SK-N-SH (cell line): ENCODE data around the gene SMAD7. TPM values are rescaled to one million over a fixed set of nuclear protein-coding genes. Genes with fewer than 3 reads are reported as not detected.

Experiments
- CTCF ChIA-PET: fragments of 300-600, 350-600 bp; formaldehyde crosslinking; extraction: SDS; loops from one replicate; lab custom pipeline; 2021; lab: Yijun Ruan, JAX
- POLR2A ChIA-PET: fragments of 350-600 bp; sonication (Branson Sonifier 250); formaldehyde crosslinking; extraction: SDS; loops from one replicate; lab custom pipeline; 2020; ENCODE audit warnings: antibody characterized with exemption, inconsistent platforms; lab: Yijun Ruan, JAX
- DNase-seq: peaks from one replicate; pipeline ENCODE4 v3.0.0; 2012
- H2AFZ ChIP-seq: fragments of 200-600 bp; sonication (generic); 2 replicates; pipeline ENCODE4 v1.8.1; 2016; ENCODE audit warnings: antibody characterized with exemption, mild to moderate bottlenecking, low read depth
- H3F3A ChIP-seq: fragments of 200-600 bp; sonication (generic); replicated peaks from 2 replicates; pipeline ENCODE3; 2016; ENCODE audit warnings: antibody characterized with exemption, mild to moderate bottlenecking; ENCODE audit not compliant: insufficient read depth
- H3K27ac ChIP-seq, 2 experiments: fragments of 200-500 bp in 1 of 2; fragments of 200-600 bp in 1 of 2; sonication (Bioruptor generic) in 1 of 2; sonication (generic), shearing (Covaris generic) in 1 of 2; 2 replicates each; pipeline versions ENCODE4 v1.5.1 to v1.6.1; 2014 to 2016; ENCODE audit warnings: low read depth in 2 of 2, inconsistent platforms in 1 of 2, low read length in 1 of 2, mild to moderate bottlenecking in 1 of 2, mixed read lengths in 1 of 2
- H3K27me3 ChIP-seq: fragments of 200-600 bp; sonication (generic), shearing (Covaris generic); 2 replicates; pipeline ENCODE4 v1.6.1; 2016; ENCODE audit warnings: mixed run types; ENCODE audit not compliant: insufficient read depth
- H3K36me3 ChIP-seq, 2 experiments: fragments of 200-500 bp in 1 of 2; fragments of 200-600 bp in 1 of 2; sonication (Bioruptor generic) in 1 of 2; sonication (generic) in 1 of 2; replicated peaks in 1 of 2; 2 replicates each; pipeline versions ENCODE3 to v1.5.1; 2014 to 2016; ENCODE audit warnings: low read length in 1 of 2, mild to moderate bottlenecking in 1 of 2; ENCODE audit not compliant: insufficient read depth in 2 of 2, control insufficient read depth in 1 of 2
- H3K4me1 ChIP-seq, 2 experiments: fragments of 200-500 bp in 1 of 2; fragments of 200-600 bp in 1 of 2; sonication (Bioruptor generic) in 1 of 2; sonication (generic), shearing (Covaris generic) in 1 of 2; 2 replicates each; pipeline versions ENCODE4 v1.5.1 to v1.6.1; 2014 to 2016; ENCODE audit warnings: low read depth in 1 of 2, low read length in 1 of 2, mixed run types in 1 of 2; ENCODE audit not compliant: insufficient read depth in 2 of 2, control insufficient read depth in 1 of 2
- H3K4me2 ChIP-seq: fragments of 200-600 bp; sonication (generic), shearing (Covaris generic); 2 replicates; pipeline ENCODE4 v1.6.1; 2017; ENCODE audit warnings: mixed run types
- H3K4me3 ChIP-seq, 2 experiments: fragments of 200-500 bp in 1 of 2; fragments of 200-600 bp in 1 of 2; sonication (Bioruptor generic) in 1 of 2; sonication (generic), shearing (Covaris generic) in 1 of 2; 2 replicates each; pipeline versions ENCODE4 v1.5.1 to v1.8.1; 2014 to 2016; ENCODE audit warnings: low read depth in 2 of 2, inconsistent platforms in 1 of 2, low read length in 1 of 2, mild to moderate bottlenecking in 1 of 2, mixed read lengths in 1 of 2, moderate library complexity in 1 of 2
- H3K79me2 ChIP-seq: fragments of 200-600 bp; sonication (generic); 2 replicates; pipeline ENCODE4 v1.8.1; 2017; ENCODE audit warnings: mild to moderate bottlenecking; ENCODE audit not compliant: insufficient read depth
- H3K9ac ChIP-seq: fragments of 200-600 bp; sonication (generic); 2 replicates; pipeline ENCODE4 v1.6.1; 2017; ENCODE audit warnings: mixed run types
- H3K9me2 ChIP-seq: fragments of 200-600 bp; sonication (generic); 2 replicates; pipeline ENCODE4 v1.6.1; 2017; ENCODE audit warnings: mixed run types
- H3K9me3 ChIP-seq: fragments of 200-600 bp; sonication (generic); 2 replicates; pipeline ENCODE4 v1.6.1; 2017; ENCODE audit warnings: mixed run types, mild to moderate bottlenecking, moderate library complexity
- H4K20me1 ChIP-seq: fragments of 200-600 bp; sonication (generic); 2 replicates; pipeline ENCODE4 v1.6.1; 2017; ENCODE audit warnings: mild to moderate bottlenecking, mixed run types; ENCODE audit not compliant: insufficient read depth
- ELF1 ChIP-seq: IDR thresholded peaks from 2 replicates; pipeline ENCODE4 v1.4.0; 2012
- FOXJ3 ChIP-seq: sonication (generic); formaldehyde crosslinking; IDR thresholded peaks from 2 replicates; pipeline ENCODE4 v1.5.1; 2020; ENCODE audit warnings: mild to moderate bottlenecking, missing genetic modification reagents
- FOXM1 ChIP-seq: IDR thresholded peaks from 2 replicates; pipeline ENCODE4 v1.4.0; 2012; ENCODE audit warnings: low read depth, mild to moderate bottlenecking
- NFIC ChIP-seq: IDR thresholded peaks from 2 replicates; pipeline ENCODE4 v1.4.0; 2012; ENCODE audit warnings: borderline replicate concordance
- RXRA ChIP-seq: IDR thresholded peaks from 2 replicates; pipeline ENCODE4 v1.4.0; 2012; ENCODE audit warnings: low read depth, mild to moderate bottlenecking, borderline replicate concordance
- TAF1 ChIP-seq: IDR thresholded peaks from 2 replicates; pipeline ENCODE4 v1.6.1; 2012; ENCODE audit warnings: low read depth, mild to moderate bottlenecking, low read length, moderate library complexity, borderline replicate concordance
- TCF12 ChIP-seq: IDR thresholded peaks from 2 replicates; pipeline ENCODE4 v1.4.0; 2012
- TEAD4 ChIP-seq: IDR thresholded peaks from 2 replicates; pipeline ENCODE4 v1.4.0; 2012; ENCODE audit warnings: mild to moderate bottlenecking, borderline replicate concordance; ENCODE audit not compliant: insufficient read depth
- YY1 ChIP-seq: IDR thresholded peaks from 2 replicates; pipeline ENCODE4 v1.4.0; 2012; ENCODE audit warnings: low read depth, mild to moderate bottlenecking
- WGBS: methylation state at CpG from one replicate; pipeline ENCODE4 v1.1.6; 2017; ENCODE audit warnings: low lambda C conversion rate; 5-methylcytosine and 5-hydroxymethylcytosine counted together
- polyA plus RNA-seq, 3 experiments: library from polyadenylated mRNA; depleted of rRNA; stranded (reverse); fragments of >200 nt; gene quantifications; 2 replicates each; pipeline ENCODE4 v1.2.3, GENCODE V29; 2012
- TF ChIP-seq, protein P1 (sequence below): IDR thresholded peaks from 2 replicates; pipeline ENCODE4 v1.4.0; 2012; ENCODE audit warnings: low read depth, borderline replicate concordance
- TF ChIP-seq, protein P2 (sequence below): IDR thresholded peaks from 2 replicates; pipeline ENCODE4; 2012
- TF ChIP-seq, protein P3 (sequence below): fragments of 150-350 bp; IDR thresholded peaks from 2 replicates; pipeline ENCODE4 v1.6.1; 2017; ENCODE audit warnings: antibody characterized with exemption, low read length, low read depth, borderline replicate concordance

Gene SMAD7
- polyA plus RNA-seq, 1 of the 3 experiments (the other 2 are of a cell fraction), result 20.0 TPM

DNA sequence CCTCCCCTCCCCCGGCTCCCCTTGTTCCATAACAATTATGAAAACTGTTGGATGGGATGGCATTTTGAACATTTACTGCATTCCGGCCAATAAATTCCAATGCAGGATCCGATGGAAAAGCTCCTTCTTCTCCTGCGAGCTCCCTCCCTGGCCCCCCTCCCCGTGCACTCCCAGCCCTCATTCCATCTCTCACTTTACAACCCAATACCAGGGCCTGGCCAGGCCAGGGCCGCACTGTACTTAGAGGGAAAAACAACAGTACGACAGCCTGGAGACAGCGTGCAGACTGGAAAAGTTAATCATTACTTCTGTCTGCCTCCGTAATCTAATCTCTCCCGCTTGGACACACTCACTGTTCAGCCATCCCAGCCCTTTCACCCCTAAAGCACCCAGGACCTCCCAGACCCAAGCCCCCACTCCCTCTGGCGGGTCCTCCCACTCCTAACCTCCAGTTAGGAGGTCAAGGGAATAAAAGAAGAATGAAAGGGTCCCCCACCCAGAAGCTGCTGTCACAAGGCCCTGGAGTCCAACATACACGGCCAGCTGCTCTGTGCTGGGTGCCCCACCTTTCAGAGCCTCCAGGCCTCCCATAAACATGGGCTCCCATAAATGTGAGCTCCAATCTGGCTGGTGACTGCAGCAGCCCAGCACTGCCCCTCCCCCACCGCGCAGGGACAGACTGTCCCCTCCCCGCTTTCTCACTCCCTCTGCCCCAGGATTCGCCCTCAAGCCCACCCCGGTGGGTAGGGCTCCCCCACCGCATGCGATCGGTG is 20.6 kb downstream of the SMAD7 start (continued):
- TF ChIP-seq, protein P1, sequence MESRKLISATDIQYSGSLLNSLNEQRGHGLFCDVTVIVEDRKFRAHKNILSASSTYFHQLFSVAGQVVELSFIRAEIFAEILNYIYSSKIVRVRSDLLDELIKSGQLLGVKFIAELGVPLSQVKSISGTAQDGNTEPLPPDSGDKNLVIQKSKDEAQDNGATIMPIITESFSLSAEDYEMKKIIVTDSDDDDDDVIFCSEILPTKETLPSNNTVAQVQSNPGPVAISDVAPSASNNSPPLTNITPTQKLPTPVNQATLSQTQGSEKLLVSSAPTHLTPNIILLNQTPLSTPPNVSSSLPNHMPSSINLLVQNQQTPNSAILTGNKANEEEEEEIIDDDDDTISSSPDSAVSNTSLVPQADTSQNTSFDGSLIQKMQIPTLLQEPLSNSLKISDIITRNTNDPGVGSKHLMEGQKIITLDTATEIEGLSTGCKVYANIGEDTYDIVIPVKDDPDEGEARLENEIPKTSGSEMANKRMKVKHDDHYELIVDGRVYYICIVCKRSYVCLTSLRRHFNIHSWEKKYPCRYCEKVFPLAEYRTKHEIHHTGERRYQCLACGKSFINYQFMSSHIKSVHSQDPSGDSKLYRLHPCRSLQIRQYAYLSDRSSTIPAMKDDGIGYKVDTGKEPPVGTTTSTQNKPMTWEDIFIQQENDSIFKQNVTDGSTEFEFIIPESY, result 0 out of 2 replicates have a peak, but pooled peaks have one; percentile 37
- TF ChIP-seq TEAD4 (peak; percentile 52; the same call in 1 of the 2 replicates), ELF1 (no peak), FOXM1 (0 out of 2 replicates have a peak, but pooled peaks have one; percentile 9), TAF1 (no peak), NFIC (peak; percentile 35; the same call in 1 of the 2 replicates), FOXJ3 (CRISPR knock-in tag) (no peak), YY1 (no peak)
- TF ChIP-seq, protein P2, sequence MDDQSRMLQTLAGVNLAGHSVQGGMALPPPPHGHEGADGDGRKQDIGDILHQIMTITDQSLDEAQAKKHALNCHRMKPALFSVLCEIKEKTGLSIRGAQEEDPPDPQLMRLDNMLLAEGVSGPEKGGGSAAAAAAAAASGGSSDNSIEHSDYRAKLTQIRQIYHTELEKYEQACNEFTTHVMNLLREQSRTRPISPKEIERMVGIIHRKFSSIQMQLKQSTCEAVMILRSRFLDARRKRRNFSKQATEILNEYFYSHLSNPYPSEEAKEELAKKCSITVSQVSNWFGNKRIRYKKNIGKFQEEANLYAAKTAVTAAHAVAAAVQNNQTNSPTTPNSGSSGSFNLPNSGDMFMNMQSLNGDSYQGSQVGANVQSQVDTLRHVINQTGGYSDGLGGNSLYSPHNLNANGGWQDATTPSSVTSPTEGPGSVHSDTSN, result peak; percentile 61
- TF ChIP-seq, protein P3, sequence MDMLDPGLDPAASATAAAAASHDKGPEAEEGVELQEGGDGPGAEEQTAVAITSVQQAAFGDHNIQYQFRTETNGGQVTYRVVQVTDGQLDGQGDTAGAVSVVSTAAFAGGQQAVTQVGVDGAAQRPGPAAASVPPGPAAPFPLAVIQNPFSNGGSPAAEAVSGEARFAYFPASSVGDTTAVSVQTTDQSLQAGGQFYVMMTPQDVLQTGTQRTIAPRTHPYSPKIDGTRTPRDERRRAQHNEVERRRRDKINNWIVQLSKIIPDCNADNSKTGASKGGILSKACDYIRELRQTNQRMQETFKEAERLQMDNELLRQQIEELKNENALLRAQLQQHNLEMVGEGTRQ, result no peak

DNA sequence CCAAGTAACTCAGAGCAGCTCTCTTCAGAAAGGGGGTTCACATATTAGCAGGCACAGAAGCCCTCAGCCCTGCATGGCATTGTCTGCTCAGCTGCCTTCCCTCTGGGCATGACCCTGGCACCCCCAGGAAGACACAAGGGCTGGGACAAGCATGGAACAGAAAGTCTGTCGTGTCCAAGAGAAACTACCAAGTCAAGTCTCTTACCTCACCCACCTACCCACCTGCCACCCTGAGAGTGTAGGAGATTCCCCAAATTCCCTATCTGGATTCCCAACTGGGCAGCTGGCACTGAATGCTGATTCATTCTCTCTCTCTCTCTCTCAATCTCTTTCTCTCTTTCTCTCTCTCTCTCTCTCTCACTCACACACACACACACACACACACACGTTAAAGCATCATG is 21.6 kb downstream of the SMAD7 start:
- Histone ChIP-seq H3K4me3 (peak overlapping the region in 1 of 2 experiments; percentile 49; a peak in 2 of 4 replicates), H3K9me3 (no peaks in the 10 kb centered on the region), H3K36me3 (peaks cover 8 to 11% of the 10 kb centered on the region in 2 experiments), H3K9ac (peak overlapping the region; percentile 63; the same call in 1 of the 2 replicates), H3K9me2 (no peaks in the 10 kb centered on the region), H4K20me1 (peaks cover 97% of the 10 kb centered on the region), H3F3A (peaks cover 79% of the 10 kb centered on the region)
- ChIA-PET CTCF (interaction anchor here (0.9 to 1.8 kb wide), 7 partner anchors 9 to 309 kb away, joined by 3 to 5 read pairs (median 3); no protein-coding TSS in a partner anchor), POLR2A (interaction anchor here (1.0 kb wide), 1 partner anchor 12 kb away, joined by 3 read pairs; no protein-coding TSS in a partner anchor)
- peak; percentile 13; the same call in 1 of the 2 replicates for TF ChIP-seq TCF12
- no peak for TF ChIP-seq RXRA
- TF ChIP-seq, all 33 proteins: peak for 1
- Histone ChIP-seq H3K79me2 (peaks cover 100% of the 10 kb centered on the region), H3K27ac (peak overlapping the region; percentile 91 to 93), H2AFZ (no peak overlapping the region), H3K4me1 (peaks cover 97 to 98% of the 10 kb centered on the region in 2 experiments), H3K27me3 (no peaks in the 10 kb centered on the region), H3K4me2 (peak overlapping the region; percentile 84)
- 10% methylated on average over 2 of the region's 2 CpGs for WGBS
- DNase-seq, result no peak
